GM19452 (cell line): ENCODE measurements around the gene PDE6G.

Experiments
- ATAC-seq: cut with Tn5 transposase; IDR thresholded peaks from one replicate; pipeline ENCODE4 v1.9.1; 2021; ENCODE audit not compliant: unreplicated experiment

PDE6G gene

GRCh38 chr17:81664051-81664470, 7.7 kb upstream of the PDE6G start:
- ATAC-seq: no peak

GRCh38 chr17:81662002-81662401, 5.7 kb upstream of the PDE6G start:
- no peak for ATAC-seq

GRCh38 chr17:81660441-81660840, 4.1 kb upstream of the PDE6G start:
- no peak for ATAC-seq

- ATAC-seq: no peak
Measured at GRCh38 chr17:81659038-81659437, 2.7 kb upstream of the PDE6G start.

- ATAC-seq: no peak
Measured at GRCh38 chr17:81656835-81657234, 493 bp upstream of the PDE6G start.

GRCh38 chr17:81655378-81656117, 794 bp downstream of the PDE6G start:
- no peak for ATAC-seq

- no peak for ATAC-seq
Measured at GRCh38 chr17:81652906-81653771, 3.2 kb downstream of the PDE6G start.

GRCh38 chr17:81651692-81652091, 4.7 kb downstream of the PDE6G start:
- no peak for ATAC-seq

- ATAC-seq: no peak
Measured at GRCh38 chr17:81650951-81651350, 5.4 kb downstream of the PDE6G start.

- no peak for ATAC-seq
Measured at GRCh38 chr17:81648707-81649085, 7.6 kb downstream of the PDE6G start.

GRCh38 chr17:81648013-81648706, 8.2 kb downstream of the PDE6G start:
- no peak for ATAC-seq

- no peak for ATAC-seq
Measured at GRCh38 chr17:81647640-81648012, 8.7 kb downstream of the PDE6G start.

GRCh38 chr17:81646869-81647600, 9.3 kb downstream of the PDE6G start:
- ATAC-seq: no peak

GRCh38 chr17:81644976-81645952, 11.1 kb downstream of the PDE6G start:
- ATAC-seq: no peak

GRCh38 chr17:81644496-81644895, 11.8 kb downstream of the PDE6G start:
- ATAC-seq: no peak

- no peak for ATAC-seq
Measured at GRCh38 chr17:81641825-81642489, 14.4 kb downstream of the PDE6G start.

- ATAC-seq: no peak
Measured at GRCh38 chr17:81640011-81640410, 16.3 kb downstream of the PDE6G start.

- ATAC-seq: no peak
Measured at GRCh38 chr17:81638683-81639082, 17.7 kb downstream of the PDE6G start.
